IPS-11a (cell line): ENCODE results near the gene MLLT11.

ENCODE experiments used
- H3K4me3 ChIP-seq: one replicate; pipeline ENCODE4 v1.5.1; 2013; ENCODE audit warnings: low read depth, low read length, control low read depth

Gene MLLT11

GRCh38 chr1:151060007-151060656 is at the start of gene MLLT11:
Gene MLLT11, plus strand, starts transcription at chr1:151060397. Its CDS starts 6,828 bp downstream, at chr1:151067225.
- H3K4me3 ChIP-seq = peak within 1 kb of the TSS; percentile 91

GRCh38 chr1:151011154-151011850 is 48.9 kb upstream of the MLLT11 start:
- no peak overlapping the region for H3K4me3 ChIP-seq

GRCh38 chr1:151012684-151013471 is 47.3 kb upstream of the MLLT11 start:
- no peak overlapping the region for H3K4me3 ChIP-seq

GRCh38 chr1:151013518-151013917 is 46.7 kb upstream of the MLLT11 start:
- no peak overlapping the region for H3K4me3 ChIP-seq

- H3K4me3 ChIP-seq = no peak overlapping the region
These were observed 35.6 kb upstream of the MLLT11 start for GRCh38 chr1:151024540-151025146.

GRCh38 chr1:151026460-151026859 is 33.7 kb upstream of the MLLT11 start:
- no peak overlapping the region for H3K4me3 ChIP-seq

GRCh38 chr1:151032164-151032563 is 28.0 kb upstream of the MLLT11 start:
- no peak overlapping the region for H3K4me3 ChIP-seq

GRCh38 chr1:151035167-151035566 is 25.0 kb upstream of the MLLT11 start:
- no peak overlapping the region for H3K4me3 ChIP-seq

- no peak within 1 kb of the TSS for H3K4me3 ChIP-seq
These were observed 23.8 kb upstream of the MLLT11 start, which contains the start of gene BNIPL for GRCh38 chr1:151036356-151036755. Gene BNIPL, plus strand, starts transcription at chr1:151036586. Its CDS starts 140 bp downstream, at chr1:151036726.

GRCh38 chr1:151037032-151037431 is 23.2 kb upstream of the MLLT11 start:
- H3K4me3 ChIP-seq = no peak overlapping the region

GRCh38 chr1:151039521-151039920 is 20.7 kb upstream of the MLLT11 start:
- H3K4me3 ChIP-seq = no peak overlapping the region

GRCh38 chr1:151043163-151043562 is 17.0 kb upstream of the MLLT11 start:
- no peak overlapping the region for H3K4me3 ChIP-seq

- H3K4me3 ChIP-seq = peak within 1 kb of the TSS; percentile 78
These were observed 12.6 kb upstream of the MLLT11 start, which contains the start of gene C1orf56 for GRCh38 chr1:151047591-151047924. Gene C1orf56, plus strand, starts transcription at chr1:151047751. Its CDS starts 97 bp downstream, at chr1:151047848.

- peak overlapping the region; percentile 78 for H3K4me3 ChIP-seq
These were observed 12.1 kb upstream of the MLLT11 start for GRCh38 chr1:151047925-151048644.

GRCh38 chr1:151048645-151049032 is 11.6 kb upstream of the MLLT11 start:
- H3K4me3 ChIP-seq = peak overlapping the region; percentile 78

- no peak overlapping the region for H3K4me3 ChIP-seq
These were observed 10.7 kb upstream of the MLLT11 start for GRCh38 chr1:151049458-151049857.

- no peak overlapping the region for H3K4me3 ChIP-seq
These were observed 10.0 kb upstream of the MLLT11 start for GRCh38 chr1:151050051-151050688.

- no peak overlapping the region for H3K4me3 ChIP-seq
These were observed 8.7 kb upstream of the MLLT11 start for GRCh38 chr1:151051356-151052009.

- H3K4me3 ChIP-seq = no peak overlapping the region
These were observed 5.1 kb upstream of the MLLT11 start for GRCh38 chr1:151054971-151055547.
